ENCODE data around the gene NME8. TPM values are rescaled to one million over a fixed set of nuclear protein-coding genes. Genes with fewer than 3 reads are reported as not detected.

The NME8 gene
- total RNA-seq, 1 experiment from 2014 or later, result not detected

GRCh38 chr7:37944737-37945054 is 96.3 kb downstream of the NME8 start:
- BruUV-seq (replicated peaks), result no TSS peak
- peaks cover 3% of the 10 kb centered on the region for H3K27me3 Mint-ChIP-seq (ENCODE audit: insufficient read depth, unreplicated experiment)
- Histone ChIP-seq H3K4me1 (peaks cover 14% of the 10 kb centered on the region), H3K27me3 (replicated peaks; ENCODE audit: control insufficient read depth, insufficient read depth, low read length) (no peaks in the 10 kb centered on the region), H3K9me3 (no peaks in the 10 kb centered on the region), H3K4me3 (ENCODE audit: low read depth, low read length) (no peak overlapping the region), H3K36me3 (ENCODE audit: control insufficient read depth, insufficient read depth, low read length) (no peaks in the 10 kb centered on the region)
- intact Hi-C loops (cut with micrococcal nuclease; ENCODE audit: unreplicated experiment), result no loop called here
- no peak for TF ChIP-seq CTCF (IDR thresholded peaks at IDR 0.05; ENCODE audit: insufficient read depth in 1 of 2, low read depth in 1 of 2, low read length in 1 of 2, severe bottlenecking in 1 of 2, unreplicated experiment in 1 of 2)
- H3K27ac Mint-ChIP-seq (ENCODE audit: unreplicated experiment), result no peak overlapping the region
- no peak overlapping the region for H3K4me3 Mint-ChIP-seq (ENCODE audit: unreplicated experiment)
- POLR2A ChIA-PET, result no interaction called here
- no peaks in the 10 kb centered on the region for H3K4me1 Mint-ChIP-seq (ENCODE audit: low read depth, unreplicated experiment)
- H3K9me3 Mint-ChIP-seq (ENCODE audit: unreplicated experiment), result no peaks in the 10 kb centered on the region
- H3K36me3 Mint-ChIP-seq (ENCODE audit: insufficient read depth, unreplicated experiment), result no peaks in the 10 kb centered on the region
- CTCF ChIA-PET, result no interaction called here
- DNase-seq, result no peak

GRCh38 chr7:37945336-37945735 is 96.9 kb downstream of the NME8 start:
- no peaks in the 10 kb centered on the region for H3K36me3 Mint-ChIP-seq (ENCODE audit: insufficient read depth, unreplicated experiment)
- CTCF ChIA-PET, result no interaction called here
- DNase-seq, result no peak
- Histone ChIP-seq H3K36me3 (ENCODE audit: control insufficient read depth, insufficient read depth, low read length) (no peaks in the 10 kb centered on the region), H3K4me1 (peaks cover 14% of the 10 kb centered on the region), H3K4me3 (ENCODE audit: low read depth, low read length) (no peak overlapping the region), H3K9me3 (no peaks in the 10 kb centered on the region), H3K27me3 (replicated peaks; ENCODE audit: control insufficient read depth, insufficient read depth, low read length) (no peaks in the 10 kb centered on the region)
- H3K4me3 Mint-ChIP-seq (ENCODE audit: unreplicated experiment), result no peak overlapping the region
- H3K27me3 Mint-ChIP-seq (ENCODE audit: insufficient read depth, unreplicated experiment), result no peaks in the 10 kb centered on the region
- H3K9me3 Mint-ChIP-seq (ENCODE audit: unreplicated experiment), result no peaks in the 10 kb centered on the region
- no peak for TF ChIP-seq CTCF (IDR thresholded peaks at IDR 0.05; ENCODE audit: insufficient read depth in 1 of 2, low read depth in 1 of 2, low read length in 1 of 2, severe bottlenecking in 1 of 2, unreplicated experiment in 1 of 2)
- H3K27ac Mint-ChIP-seq (ENCODE audit: unreplicated experiment), result no peak overlapping the region
- no peaks in the 10 kb centered on the region for H3K4me1 Mint-ChIP-seq (ENCODE audit: low read depth, unreplicated experiment)
- no TSS peak for BruUV-seq (replicated peaks)
- POLR2A ChIA-PET, result no interaction called here
- intact Hi-C loops (cut with micrococcal nuclease; ENCODE audit: unreplicated experiment), result no loop called here

GRCh38 chr7:37947138-37947940 is 98.9 kb downstream of the NME8 start:
- Mint-ChIP-seq H3K4me3 (ENCODE audit: unreplicated experiment) (no peak overlapping the region), H3K36me3 (ENCODE audit: insufficient read depth, unreplicated experiment) (no peaks in the 10 kb centered on the region), H3K27me3 (ENCODE audit: insufficient read depth, unreplicated experiment) (no peaks in the 10 kb centered on the region), H3K9me3 (ENCODE audit: unreplicated experiment) (no peaks in the 10 kb centered on the region), H3K4me1 (ENCODE audit: low read depth, unreplicated experiment) (no peaks in the 10 kb centered on the region), H3K27ac (ENCODE audit: unreplicated experiment) (no peak overlapping the region)
- BruUV-seq (replicated peaks), result no TSS peak
- Histone ChIP-seq H3K36me3 (ENCODE audit: control insufficient read depth, insufficient read depth, low read length) (no peaks in the 10 kb centered on the region), H3K4me3 (ENCODE audit: low read depth, low read length) (no peak overlapping the region), H3K9me3 (no peaks in the 10 kb centered on the region), H3K4me1 (peaks cover 14% of the 10 kb centered on the region), H3K27me3 (replicated peaks; ENCODE audit: control insufficient read depth, insufficient read depth, low read length) (no peaks in the 10 kb centered on the region)
- DNase-seq, result no peak
- ChIA-PET CTCF (no interaction called here), POLR2A (no interaction called here)
- TF ChIP-seq CTCF (IDR thresholded peaks at IDR 0.05; ENCODE audit: insufficient read depth in 1 of 2, low read depth in 1 of 2, low read length in 1 of 2, severe bottlenecking in 1 of 2, unreplicated experiment in 1 of 2), result no peak
- intact Hi-C loops (cut with micrococcal nuclease; ENCODE audit: unreplicated experiment), result no loop called here

Measured in Caco-2 (cell line).